Right atrium auricular region (tissue), 2 donors: ENCODE data around the gene WWC2. TPM values are rescaled to one million over a fixed set of nuclear protein-coding genes. Genes with fewer than 3 reads are reported as not detected.

ENCODE experiments used
- DNase-seq: peaks from one replicate; pipeline ENCODE4 v3.0.0-alpha.2; 2019; ENCODE audit warnings: low spot score
- H3K27ac ChIP-seq, 2 donors: fragments of 200-600 bp; sonication (generic); 1 replicate in 1 of 2; 2 replicates in 1 of 2; pipeline ENCODE4 v1.5.1; 2016 to 2019
- H3K27me3 ChIP-seq, 2 donors: fragments of 200-600 bp; sonication (generic); one replicate each; pipeline versions ENCODE4 v1.5.1 to v1.6.0; 2017 to 2019
- H3K36me3 ChIP-seq: fragments of 200-600 bp; sonication (generic); one replicate; pipeline ENCODE4 v1.5.1; 2016
- H3K4me1 ChIP-seq, 2 donors: fragments of 200-600 bp; sonication (generic); one replicate each; pipeline versions ENCODE4 v1.5.1 to v1.6.0; 2017 to 2019
- H3K4me3 ChIP-seq, 2 donors: fragments of 200-600 bp; sonication (generic); 1 replicate in 1 of 2; 2 replicates in 1 of 2; pipeline ENCODE4 v1.5.1; 2017 to 2019; ENCODE audit warnings: mild to moderate bottlenecking in 1 of 2, moderate library complexity in 1 of 2
- H3K9me3 ChIP-seq, 2 donors: fragments of 200-600 bp; sonication (generic); one replicate each; pipeline ENCODE4 v1.5.1; 2019
- CTCF ChIP-seq, 2 donors: fragments of 200-600 bp; sonication (generic); IDR thresholded peaks; one replicate each; pipeline ENCODE4 v1.5.1; 2019; ENCODE audit warnings: antibody characterized with exemption in 2 of 2
- total RNA-seq, 2 donors: library from RNA; depleted of rRNA; stranded (reverse); fragments of >200 nt; gene quantifications; one replicate each; pipeline ENCODE4 v1.1.0, GENCODE V29; 2016

The WWC2 gene
- total RNA-seq, 2 donors from 2014 or later: 22.4 to 22.7 TPM

GRCh38 chr4:183136855-183137254 is 37.8 kb downstream of the WWC2 start:
- TF ChIP-seq CTCF (IDR thresholded peaks at IDR 0.05): no peak
- Histone ChIP-seq H3K27me3 (no peaks in the 10 kb centered on the region), H3K4me1 (peaks cover 0 to 19% of the 10 kb centered on the region in 2 donors), H3K9me3 (no peaks in the 10 kb centered on the region), H3K27ac (no peak overlapping the region), H3K4me3 (no peak overlapping the region), H3K36me3 (no peaks in the 10 kb centered on the region)
- no peak for DNase-seq

- DNase-seq: no peak
- H3K4me3 ChIP-seq: no peak overlapping the region
- peaks cover 0 to 37% of the 10 kb centered on the region in 2 donors for H3K4me1 ChIP-seq
- TF ChIP-seq CTCF (IDR thresholded peaks at IDR 0.05): no peak
- no peaks in the 10 kb centered on the region for H3K27me3 ChIP-seq
- H3K36me3 ChIP-seq: no peaks in the 10 kb centered on the region
- H3K9me3 ChIP-seq: no peaks in the 10 kb centered on the region
- no peak overlapping the region for H3K27ac ChIP-seq
Measured at GRCh38 chr4:183139058-183139750, 40.1 kb downstream of the WWC2 start.

- H3K27ac ChIP-seq: no peak overlapping the region
- no peaks in the 10 kb centered on the region for H3K27me3 ChIP-seq
- TF ChIP-seq CTCF (IDR thresholded peaks at IDR 0.05): no peak
- no peak overlapping the region for H3K4me3 ChIP-seq
- DNase-seq: no peak
- H3K4me1 ChIP-seq: peaks cover 0 to 42% of the 10 kb centered on the region in 2 donors
- no peaks in the 10 kb centered on the region for H3K9me3 ChIP-seq
- no peaks in the 10 kb centered on the region for H3K36me3 ChIP-seq
Measured at GRCh38 chr4:183139972-183140570, 41.0 kb downstream of the WWC2 start.

- Histone ChIP-seq H3K36me3 (no peaks in the 10 kb centered on the region), H3K4me1 (peaks cover 0 to 51% of the 10 kb centered on the region in 2 donors), H3K9me3 (no peaks in the 10 kb centered on the region), H3K4me3 (no peak overlapping the region), H3K27me3 (no peaks in the 10 kb centered on the region), H3K27ac (no peak overlapping the region)
- TF ChIP-seq CTCF (IDR thresholded peaks at IDR 0.05): no peak
- DNase-seq: no peak
Measured at GRCh38 chr4:183140911-183141320, 41.9 kb downstream of the WWC2 start.

GRCh38 chr4:183141997-183142396 is 42.9 kb downstream of the WWC2 start:
- Histone ChIP-seq H3K4me1 (peaks cover 0 to 61% of the 10 kb centered on the region in 2 donors), H3K27ac (no peak overlapping the region), H3K4me3 (no peak overlapping the region), H3K36me3 (no peaks in the 10 kb centered on the region), H3K9me3 (no peaks in the 10 kb centered on the region), H3K27me3 (no peaks in the 10 kb centered on the region)
- no peak for TF ChIP-seq CTCF (IDR thresholded peaks at IDR 0.05)
- DNase-seq: no peak
